Keratinocyte (primary cell): ENCODE results near the gene TRAPPC6A. TPM values are rescaled to one million over a fixed set of nuclear protein-coding genes. Genes with fewer than 3 reads are reported as not detected.

Experiments used
- DNase-seq: peaks from one replicate; pipeline ENCODE4 v3.0.0-alpha.2; 2011; ENCODE audit warnings: low read depth, missing footprints, low spot score
- FAIRE-seq: peaks from 2 replicates; lab custom pipeline; 2011; peaks lifted over from hg19 to GRCh38; lab: Jason Lieb, UNC
- H2AFZ ChIP-seq: 2 replicates; pipeline ENCODE4 v1.6.0; 2012; ENCODE audit warnings: low read length, control low read depth, inconsistent platforms; ENCODE audit not compliant: control insufficient read depth
- H3K27ac ChIP-seq: 2 replicates; pipeline ENCODE4 v1.5.1; 2011; ENCODE audit warnings: low read length; ENCODE audit not compliant: control insufficient read depth, insufficient read depth
- H3K27me3 ChIP-seq: 3 replicates; pipeline ENCODE4 v1.6.0; 2011; ENCODE audit warnings: low read length; ENCODE audit not compliant: control insufficient read depth, insufficient read depth; ENCODE audit errors: extremely low read depth
- H3K36me3 ChIP-seq, 2 experiments: 2 replicates in 1 of 2; 3 replicates in 1 of 2; pipeline ENCODE4 v1.5.1; 2011; ENCODE audit warnings: low read length in 2 of 2, mild to moderate bottlenecking in 1 of 2; ENCODE audit not compliant: control insufficient read depth in 2 of 2, insufficient read depth in 2 of 2; ENCODE audit errors: extremely low read depth in 1 of 2
- H3K4me1 ChIP-seq: 3 replicates; pipeline ENCODE4 v1.5.1; 2011; ENCODE audit warnings: low read length; ENCODE audit not compliant: control insufficient read depth, insufficient read depth; ENCODE audit errors: extremely low read depth
- H3K4me2 ChIP-seq: 3 replicates; pipeline ENCODE4 v1.6.0; 2011; ENCODE audit warnings: low read depth, low read length; ENCODE audit not compliant: control insufficient read depth, insufficient read depth; ENCODE audit errors: extremely low read depth
- H3K4me3 ChIP-seq, 3 experiments: fragments of 200-600 bp in 1 of 3; sonication (generic) in 1 of 3; 2 replicates in 2 of 3; 3 replicates in 1 of 3; pipeline ENCODE4 v1.5.1; 2011 to 2016; ENCODE audit warnings: low read length in 3 of 3, mild to moderate bottlenecking in 3 of 3, control low read depth in 2 of 3, inconsistent platforms in 1 of 3, low read depth in 1 of 3, mixed read lengths in 1 of 3, mixed run types in 1 of 3, moderate library complexity in 1 of 3; ENCODE audit not compliant: control insufficient read depth in 2 of 3, insufficient read depth in 2 of 3; ENCODE audit errors: extremely low read depth in 1 of 3
- H3K79me2 ChIP-seq: 2 replicates; pipeline ENCODE4 v1.6.0; 2012; ENCODE audit warnings: low read length; ENCODE audit not compliant: control insufficient read depth, insufficient read depth
- H3K9ac ChIP-seq: 3 replicates; pipeline ENCODE4 v1.6.0; 2011; ENCODE audit warnings: low read length; ENCODE audit not compliant: control insufficient read depth, insufficient read depth; ENCODE audit errors: extremely low read depth
- H3K9me1 ChIP-seq: 3 replicates; pipeline ENCODE4 v1.6.0; 2011; ENCODE audit warnings: low read length; ENCODE audit not compliant: control insufficient read depth, insufficient read depth; ENCODE audit errors: extremely low read depth
- H3K9me3 ChIP-seq: 2 replicates; pipeline ENCODE4 v1.5.1; 2012; ENCODE audit warnings: low read depth, low read length; ENCODE audit not compliant: control insufficient read depth
- H4K20me1 ChIP-seq: 3 replicates; pipeline ENCODE4 v1.6.0; 2011; ENCODE audit warnings: low read length; ENCODE audit not compliant: control insufficient read depth, insufficient read depth; ENCODE audit errors: extremely low read depth
- EZH2 ChIP-seq: IDR thresholded peaks from one replicate; pipeline ENCODE4 v1.6.1; 2012; ENCODE audit warnings: inconsistent platforms, mild to moderate bottlenecking, low read length, moderate library complexity
- dilution Hi-C: fragments of 300-500 bp; cut with MboI; formaldehyde crosslinking; loops from one replicate; pipeline ENCODE4 v1.7.0; 2020; ENCODE audit warnings: low sequenced_read_pairs; ENCODE audit not compliant: extremely low pct_ligation_motif_present
- polyA plus RNA-seq, 5 experiments: library from polyadenylated mRNA; depleted of rRNA in 3 of 5; stranded (reverse) in 3 of 5; stranded (forward) in 1 of 5; unstranded in 1 of 5; fragments of >200 nt; gene quantifications; 1 replicate in 1 of 5; 2 replicates in 3 of 5; 3 replicates in 1 of 5; pipeline versions ENCODE4 v1.2.1 to v1.2.3, GENCODE V29; 2011 to 2012; ENCODE audit warnings: missing spikeins in 2 of 5, low read depth in 1 of 5, low replicate concordance in 1 of 5
- TF ChIP-seq, protein P1 (sequence below), 3 experiments: IDR thresholded peaks in 1 of 3; conservative IDR thresholded peaks in 1 of 3; optimal IDR thresholded peaks in 1 of 3; 2 replicates in 2 of 3; 3 replicates in 1 of 3; pipeline versions ENCODE3 to v1.5.1; 2011; ENCODE audit warnings: low read length in 3 of 3, mild to moderate bottlenecking in 3 of 3, moderate library complexity in 2 of 3, control low read depth in 1 of 3, inconsistent platforms in 1 of 3; ENCODE audit not compliant: insufficient read depth in 2 of 3; ENCODE audit errors: extremely low read depth in 1 of 3

The TRAPPC6A gene
- polyA plus RNA-seq, 1 donor (not counting 4 experiments of a cell fraction or from before 2014, with no cell fraction given), result 4.7 TPM

DNA sequence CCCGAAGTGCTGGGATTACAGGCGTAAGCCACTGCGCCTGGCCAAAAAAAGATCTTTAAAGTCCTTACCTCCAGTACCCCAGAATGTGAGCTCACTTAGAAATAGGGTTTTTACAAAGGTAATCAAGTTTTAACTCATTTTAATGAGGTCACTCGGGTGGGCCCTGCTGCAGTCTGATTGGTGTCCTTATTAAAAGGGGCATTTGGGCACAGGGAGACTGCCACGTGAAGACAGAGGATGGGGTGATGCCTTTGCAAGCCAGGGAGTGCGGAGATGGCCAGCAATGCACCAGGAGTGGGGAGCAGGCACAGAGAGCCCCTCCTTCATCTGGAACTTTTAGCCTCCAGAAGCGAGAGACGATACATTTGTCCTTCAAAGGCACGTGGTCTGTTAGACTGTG lies 28.9 kb downstream of the TRAPPC6A start:
- dilution Hi-C loops, result no loop called here
- H3K4me2 ChIP-seq, result no peak overlapping the region

DNA sequence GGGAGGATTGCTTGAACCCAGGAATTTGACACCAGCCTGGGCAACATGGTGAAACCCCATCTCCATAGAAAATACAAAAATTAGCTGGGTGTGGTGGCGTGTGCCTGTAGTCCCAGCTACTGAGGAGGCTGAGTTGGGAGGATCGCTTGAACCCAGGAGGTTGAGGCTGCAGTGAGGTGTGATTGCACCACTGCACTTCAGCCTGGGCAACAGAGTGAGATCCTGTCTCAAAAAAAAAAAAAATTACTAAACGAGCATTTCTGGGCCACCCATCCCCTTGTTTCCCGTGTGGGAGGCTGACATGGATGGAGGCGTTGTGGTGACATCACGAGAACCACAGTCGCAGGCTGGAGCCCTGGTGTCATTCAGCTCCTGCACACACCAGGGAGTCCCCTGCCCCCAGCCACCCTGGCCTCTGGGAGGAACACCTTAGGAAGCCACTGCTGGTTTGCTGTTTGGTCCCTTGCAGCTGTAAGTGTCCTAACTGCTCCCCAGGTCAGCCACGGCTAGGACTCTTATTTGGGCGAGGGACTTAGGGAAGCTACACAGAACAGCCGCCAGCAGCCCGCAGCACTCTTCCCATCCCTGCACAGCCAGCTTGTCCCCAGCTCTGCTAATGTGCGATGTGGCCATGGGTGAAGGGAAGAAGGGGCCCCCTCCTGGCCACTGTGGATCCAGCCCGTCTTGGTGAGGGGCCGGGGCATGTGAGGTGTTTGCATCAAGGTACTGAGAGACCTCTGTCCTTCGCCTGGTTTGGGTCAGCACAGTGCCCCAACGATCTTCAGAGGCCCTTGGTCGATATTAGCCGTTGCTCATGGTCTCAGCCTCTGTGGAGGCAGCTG lies 30.0 kb downstream of the TRAPPC6A start:
- no peak for DNase-seq
- H3K36me3 ChIP-seq, result peaks cover 2 to 5% of the 10 kb centered on the region in 2 experiments
- no peaks in the 10 kb centered on the region for H3K79me2 ChIP-seq
- no peak overlapping the region for H3K4me3 ChIP-seq
- no peak overlapping the region for H2AFZ ChIP-seq
- dilution Hi-C loops, result no loop called here
- peaks cover 4% of the 10 kb centered on the region for H3K9me3 ChIP-seq
- H3K9me1 ChIP-seq, result no peaks in the 10 kb centered on the region
- peaks cover 14% of the 10 kb centered on the region for H3K4me1 ChIP-seq
- no peak overlapping the region for H3K9ac ChIP-seq
- TF ChIP-seq EZH2, result no peak
- TF ChIP-seq, protein P1, sequence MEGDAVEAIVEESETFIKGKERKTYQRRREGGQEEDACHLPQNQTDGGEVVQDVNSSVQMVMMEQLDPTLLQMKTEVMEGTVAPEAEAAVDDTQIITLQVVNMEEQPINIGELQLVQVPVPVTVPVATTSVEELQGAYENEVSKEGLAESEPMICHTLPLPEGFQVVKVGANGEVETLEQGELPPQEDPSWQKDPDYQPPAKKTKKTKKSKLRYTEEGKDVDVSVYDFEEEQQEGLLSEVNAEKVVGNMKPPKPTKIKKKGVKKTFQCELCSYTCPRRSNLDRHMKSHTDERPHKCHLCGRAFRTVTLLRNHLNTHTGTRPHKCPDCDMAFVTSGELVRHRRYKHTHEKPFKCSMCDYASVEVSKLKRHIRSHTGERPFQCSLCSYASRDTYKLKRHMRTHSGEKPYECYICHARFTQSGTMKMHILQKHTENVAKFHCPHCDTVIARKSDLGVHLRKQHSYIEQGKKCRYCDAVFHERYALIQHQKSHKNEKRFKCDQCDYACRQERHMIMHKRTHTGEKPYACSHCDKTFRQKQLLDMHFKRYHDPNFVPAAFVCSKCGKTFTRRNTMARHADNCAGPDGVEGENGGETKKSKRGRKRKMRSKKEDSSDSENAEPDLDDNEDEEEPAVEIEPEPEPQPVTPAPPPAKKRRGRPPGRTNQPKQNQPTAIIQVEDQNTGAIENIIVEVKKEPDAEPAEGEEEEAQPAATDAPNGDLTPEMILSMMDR (optimal IDR thresholded peaks at IDR 0.05 in 1 of 3, IDR thresholded peaks at IDR 0.05 in 1 of 3, conservative IDR thresholded peaks at IDR 0.05 in 1 of 3; ENCODE audit: extremely low read depth in 1 of 3, insufficient read depth in 2 of 3, low read length in 3 of 3), result no peak
- peaks cover 7% of the 10 kb centered on the region for H4K20me1 ChIP-seq
- FAIRE-seq, result no peak
- H3K27me3 ChIP-seq, result peaks cover 9% of the 10 kb centered on the region
- H3K4me2 ChIP-seq, result no peak overlapping the region
- H3K27ac ChIP-seq, result no peak overlapping the region

More for the DNA sequence above, 28.9 kb downstream of the TRAPPC6A start:
- no peak for DNase-seq
- Histone ChIP-seq H3K4me1 (peaks cover 24% of the 10 kb centered on the region), H3K9ac (no peak overlapping the region), H3K79me2 (no peaks in the 10 kb centered on the region), H3K4me3 (no peak overlapping the region), H3K36me3 (no peaks in the 10 kb centered on the region), H3K9me1 (no peaks in the 10 kb centered on the region), H3K27ac (no peak overlapping the region), H3K9me3 (peaks cover 4% of the 10 kb centered on the region), H3K27me3 (peaks cover 20% of the 10 kb centered on the region), H4K20me1 (peaks cover 7% of the 10 kb centered on the region), H2AFZ (no peak overlapping the region)
- FAIRE-seq, result no peak
- TF ChIP-seq, protein P1 (optimal IDR thresholded peaks at IDR 0.05 in 1 of 3, IDR thresholded peaks at IDR 0.05 in 1 of 3, conservative IDR thresholded peaks at IDR 0.05 in 1 of 3; ENCODE audit: extremely low read depth in 1 of 3, insufficient read depth in 2 of 3, low read length in 3 of 3), result no peak
- no peak for TF ChIP-seq EZH2
